Hair follicle dermal papilla cell (primary cell): ENCODE data around the gene TOGARAM1. TPM values are rescaled to one million over a fixed set of nuclear protein-coding genes. Genes with fewer than 3 reads are reported as not detected.
A peak's percentile ranks its signal among the peaks of the same experiment; 100 is the strongest.

ENCODE experiments used
- small RNA-seq: library from RNA; depleted of rRNA; stranded (forward); fragments of <200 nt; gene quantifications from one replicate; pipeline ENCODE3, GENCODE V24; 2012
- total RNA-seq: library from RNA; depleted of rRNA; stranded (reverse); fragments of >200 nt; gene quantifications from 2 replicates; pipeline ENCODE4 v1.2.3, GENCODE V29; 2012

The TOGARAM1 gene
- total RNA-seq: 20.0 and 28.4 TPM in 2 replicates

DNA sequence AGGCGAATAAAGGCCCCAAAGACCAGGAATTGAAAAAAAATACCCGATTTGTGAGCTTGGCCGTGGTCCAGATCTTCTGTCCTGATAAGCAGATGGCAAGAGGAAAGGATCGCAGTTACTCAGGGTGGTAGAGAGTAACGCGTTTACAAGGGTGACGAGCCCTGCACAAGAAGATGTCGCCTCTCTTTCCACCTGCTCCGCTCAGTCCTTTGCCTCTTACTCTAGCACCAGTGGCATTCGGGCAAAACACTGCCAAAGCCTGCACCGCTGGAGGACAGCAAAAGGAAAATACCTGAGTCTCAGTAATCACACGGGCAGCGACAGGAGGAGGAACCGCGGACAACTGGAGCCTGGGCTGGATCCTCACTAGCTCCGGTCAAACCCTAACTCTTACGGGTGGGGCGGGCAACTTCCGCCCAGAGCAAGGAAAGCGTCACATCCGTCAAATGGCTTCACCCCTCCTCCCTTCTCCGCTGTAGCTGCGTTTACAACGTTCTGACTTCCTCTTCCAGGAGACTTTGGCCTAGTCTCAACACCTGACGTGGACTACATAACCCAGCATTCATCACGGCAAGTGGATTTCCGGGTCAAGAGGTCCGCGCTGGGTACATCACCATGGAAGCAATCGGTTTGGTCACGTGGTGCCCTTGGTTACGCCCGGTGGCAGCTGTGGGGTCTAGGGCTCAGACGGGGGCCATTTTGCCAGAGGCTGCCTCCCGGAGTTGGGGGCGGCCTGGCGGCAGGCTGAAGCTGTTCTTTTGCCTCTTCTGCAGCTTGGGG lies at the start of gene TOGARAM1, which contains the start of gene KLHL28:
Gene TOGARAM1, plus strand, starts transcription at position 637 of the 780 bp plus-strand sequence. CDS start 232 bp downstream, outside the sequence.
Gene KLHL28, minus strand, starts transcription at position 394 of the 780 bp plus-strand sequence. CDS start 16,019 bp downstream, outside the sequence.

DNA sequence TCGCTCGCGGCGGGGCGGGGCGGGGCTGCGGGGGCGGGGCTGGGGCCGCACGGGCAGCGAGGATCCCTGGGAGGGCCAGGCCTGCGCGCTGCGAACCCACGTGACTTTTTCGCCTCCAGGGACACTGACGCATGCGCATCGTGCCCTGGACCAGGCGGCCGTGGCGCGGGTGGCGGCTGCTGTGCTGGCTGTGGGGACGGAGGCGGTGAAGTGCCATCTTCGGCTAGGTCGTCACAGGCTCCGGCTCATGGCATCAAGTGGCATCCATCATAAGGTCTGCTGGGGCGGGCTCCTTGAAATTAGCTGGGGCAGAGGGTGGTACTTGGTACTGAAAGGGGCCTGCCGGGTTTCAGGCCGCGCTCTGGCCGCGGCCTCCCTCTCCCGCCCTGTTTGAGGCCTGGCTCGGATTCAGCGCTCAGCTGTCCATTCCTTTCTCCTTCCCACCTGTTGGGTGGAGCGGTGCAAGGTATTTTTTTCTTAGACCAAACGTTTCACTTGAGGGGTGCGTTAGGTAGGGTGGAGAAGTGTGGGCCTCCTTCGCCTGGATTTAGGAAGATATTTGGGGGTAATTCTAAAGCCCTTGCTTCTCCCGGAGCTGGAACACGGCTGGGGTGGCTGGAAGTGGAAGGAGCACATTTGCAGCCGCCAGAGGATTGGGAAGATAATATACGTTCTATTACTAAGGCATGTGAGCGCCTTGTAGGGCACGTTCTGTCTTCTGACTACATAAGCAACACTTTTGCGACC lies 122.2 kb downstream of the TOGARAM1 start, which contains the start of gene PRPF39:
Gene PRPF39, plus strand, starts transcription at position 141 of the 747 bp plus-strand sequence. CDS start 11,124 bp downstream, outside the sequence.

Small RNA genes within 50 kb of the gene (small RNA-seq; reads per million reads assigned to genes)
- not detected for gene RF00151
- 10,302 reads per million, percentile 100 among the genes with 10 or more reads in this experiment for gene SNORD127

Other genes starting within 250 kb of the TOGARAM1 start
- 11.1 and 11.7 TPM in 2 replicates for gene KLHL28, start 243 bp upstream of the TOGARAM1 start, total RNA-seq
- gene PRPF39, start 121.9 kb downstream of the TOGARAM1 start, total RNA-seq: 38.1 and 39.9 TPM in 2 replicates
- gene FKBP3, start 172.3 kb downstream of the TOGARAM1 start, total RNA-seq: 15.6 and 16.6 TPM in 2 replicates
- gene FANCM, start 173.7 kb downstream of the TOGARAM1 start, total RNA-seq: 3.8 and 5.5 TPM in 2 replicates